ENCODE data around the gene SPDYE8. TPM values are rescaled to one million over a fixed set of nuclear protein-coding genes. Genes with fewer than 3 reads are reported as not detected.
"Not testable (repeated sequence)": the region's sequence is repeated elsewhere in the genome, so short reads cannot be mapped to it uniquely, and the experiment has no call there.

The SPDYE8 gene
- total RNA-seq, 1 donor from 2014 or later = not detected

DNA sequence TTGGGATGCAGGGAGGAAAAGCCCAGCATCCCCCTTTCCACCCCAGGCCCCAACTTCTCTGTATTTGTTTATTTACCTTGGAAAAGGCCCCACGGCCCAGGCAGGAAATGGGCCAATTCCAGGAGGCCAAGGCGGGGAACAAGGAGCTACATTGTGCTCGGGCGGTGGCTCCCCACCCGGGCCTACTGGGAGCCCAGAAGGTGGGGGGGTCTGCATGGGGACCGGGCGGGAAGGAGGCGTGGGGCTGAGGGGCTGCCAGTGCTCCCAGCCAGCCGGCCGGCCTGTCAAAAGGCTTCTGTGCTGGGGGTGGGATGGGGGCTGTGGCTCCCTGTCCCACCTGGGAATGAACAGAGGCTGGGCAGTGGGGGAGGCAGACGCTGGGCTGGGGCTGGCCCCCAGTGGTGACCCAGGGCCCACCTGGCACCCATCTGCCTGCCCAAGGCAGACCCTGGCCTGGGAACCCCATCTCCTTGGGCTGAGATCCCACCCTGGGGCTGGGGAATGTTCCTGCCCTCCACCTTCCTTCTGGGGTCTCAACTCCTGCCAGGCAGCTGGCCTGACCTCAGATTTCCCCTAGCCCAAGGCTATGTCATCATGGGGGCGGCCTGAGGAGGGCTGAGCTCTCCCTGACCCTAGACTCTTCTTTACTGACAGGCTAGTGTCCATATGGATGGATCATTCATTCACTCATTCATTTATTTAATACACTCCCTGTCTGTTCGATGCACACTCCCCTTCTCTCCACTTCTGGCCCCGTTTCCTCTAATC is 39.2 kb downstream of the SPDYE8 start:
- not testable (repeated sequence) for H2AFZ ChIP-seq (replicated peaks); H3K4me2 ChIP-seq; H3K27ac ChIP-seq; H3K4me3 ChIP-seq; H3K27ac Mint-ChIP-seq; H3K4me3 Mint-ChIP-seq; H3K4me1 ChIP-seq; H3K36me3 ChIP-seq; H3K79me2 ChIP-seq (ENCODE audit: low read depth); H3K9me3 ChIP-seq (ENCODE audit: low read depth); H3K9me3 Mint-ChIP-seq; H3K9ac ChIP-seq; H4K20me1 ChIP-seq (ENCODE audit: low read depth); H3K27me3 ChIP-seq; H3K36me3 Mint-ChIP-seq; H3K4me1 Mint-ChIP-seq; DNase-seq (ENCODE audit: low spot score); H3K27me3 Mint-ChIP-seq (ENCODE audit: insufficient read depth, low read depth); H3F3A ChIP-seq (ENCODE audit: low read depth)

DNA sequence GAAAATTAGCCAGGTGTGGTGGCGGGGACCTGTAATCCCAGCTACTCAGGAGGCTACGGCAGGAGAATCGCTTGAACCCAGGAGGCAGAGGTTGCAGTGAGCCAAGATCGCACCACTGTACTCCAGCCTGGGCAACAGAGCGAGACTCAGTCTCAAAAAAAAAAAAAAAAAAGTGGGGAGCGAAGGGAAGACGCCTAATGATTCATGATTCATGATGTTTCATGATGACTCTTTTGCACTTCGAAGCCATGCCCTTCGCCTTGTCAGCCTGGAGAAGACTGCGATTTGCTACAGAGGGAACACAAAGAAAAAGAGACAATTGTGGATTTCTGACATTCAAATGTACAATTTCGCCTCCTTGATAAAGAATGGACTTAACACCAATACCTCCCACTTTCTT is 47.5 kb downstream of the SPDYE8 start:
- H3K4me1 ChIP-seq; H3K27me3 Mint-ChIP-seq (ENCODE audit: insufficient read depth, low read depth); H3K27ac Mint-ChIP-seq; H3K27me3 ChIP-seq; H3F3A ChIP-seq (ENCODE audit: low read depth); H2AFZ ChIP-seq (replicated peaks); H3K79me2 ChIP-seq (ENCODE audit: low read depth); H3K27ac ChIP-seq; H3K9me3 Mint-ChIP-seq; H3K4me2 ChIP-seq; H3K4me1 Mint-ChIP-seq; H3K9ac ChIP-seq; H3K36me3 Mint-ChIP-seq; H3K4me3 ChIP-seq; H4K20me1 ChIP-seq (ENCODE audit: low read depth); H3K4me3 Mint-ChIP-seq; H3K36me3 ChIP-seq; DNase-seq (ENCODE audit: low spot score); H3K9me3 ChIP-seq (ENCODE audit: low read depth): not testable (repeated sequence)

DNA sequence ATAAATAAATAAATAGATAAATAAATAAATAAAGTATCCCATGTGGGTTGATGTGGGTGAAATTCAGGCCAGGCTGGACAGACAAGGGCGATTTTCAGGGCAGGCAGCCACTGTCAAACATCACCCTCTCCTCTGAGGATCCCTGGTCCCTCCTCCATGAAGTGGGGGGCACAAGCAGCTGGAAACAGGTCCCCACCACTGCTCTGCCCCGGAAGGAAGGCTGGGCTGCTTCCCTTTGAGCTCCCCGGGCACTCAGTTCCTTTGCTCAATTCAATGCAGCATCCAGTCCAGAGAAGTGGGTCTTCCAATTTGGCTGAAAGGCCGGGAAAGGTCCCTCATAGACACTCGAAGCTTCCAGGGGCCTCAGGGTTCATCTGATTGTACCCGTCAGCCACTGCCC is 49.2 kb downstream of the SPDYE8 start:
- not testable (repeated sequence) for H3F3A ChIP-seq (ENCODE audit: low read depth); H2AFZ ChIP-seq (replicated peaks); H3K9me3 ChIP-seq (ENCODE audit: low read depth); H3K36me3 Mint-ChIP-seq; DNase-seq (ENCODE audit: low spot score); H3K27ac ChIP-seq; H3K9ac ChIP-seq; H3K4me2 ChIP-seq; H4K20me1 ChIP-seq (ENCODE audit: low read depth); H3K27me3 Mint-ChIP-seq (ENCODE audit: insufficient read depth, low read depth); H3K27ac Mint-ChIP-seq; H3K4me1 ChIP-seq; H3K27me3 ChIP-seq; H3K4me3 ChIP-seq; H3K9me3 Mint-ChIP-seq; H3K4me3 Mint-ChIP-seq; H3K36me3 ChIP-seq; H3K4me1 Mint-ChIP-seq; H3K79me2 ChIP-seq (ENCODE audit: low read depth)

DNA sequence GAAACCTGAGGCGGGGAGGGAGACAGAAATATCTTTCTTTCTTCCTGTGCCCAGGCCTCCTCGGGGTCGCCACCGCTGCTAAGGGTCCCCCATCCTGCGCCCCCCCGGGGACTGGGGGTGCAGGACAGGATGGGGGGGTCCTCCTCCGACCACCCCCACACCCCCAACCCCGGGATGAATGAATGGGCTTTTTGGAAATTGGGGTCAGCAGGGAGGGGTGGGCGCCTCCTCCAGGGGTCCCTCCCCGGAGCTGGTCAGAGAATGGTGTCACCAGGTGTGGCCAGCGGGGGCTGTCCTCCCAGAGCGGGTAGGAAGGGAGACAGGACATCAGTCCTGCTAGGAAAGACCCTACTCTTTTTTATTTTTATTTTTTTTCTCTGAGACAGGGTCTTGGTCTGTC is 53.1 kb downstream of the SPDYE8 start:
- H3K79me2 ChIP-seq (ENCODE audit: low read depth); H3K4me1 ChIP-seq; H3K9me3 Mint-ChIP-seq; H3K9ac ChIP-seq; H3K27ac ChIP-seq; H2AFZ ChIP-seq (replicated peaks); H3K4me3 ChIP-seq; H3K4me1 Mint-ChIP-seq; H3F3A ChIP-seq (ENCODE audit: low read depth); DNase-seq (ENCODE audit: low spot score); H3K27me3 Mint-ChIP-seq (ENCODE audit: insufficient read depth, low read depth); H3K4me2 ChIP-seq; H3K36me3 Mint-ChIP-seq; H3K36me3 ChIP-seq; H3K27me3 ChIP-seq; H4K20me1 ChIP-seq (ENCODE audit: low read depth); H3K9me3 ChIP-seq (ENCODE audit: low read depth); H3K4me3 Mint-ChIP-seq; H3K27ac Mint-ChIP-seq: not testable (repeated sequence)

DNA sequence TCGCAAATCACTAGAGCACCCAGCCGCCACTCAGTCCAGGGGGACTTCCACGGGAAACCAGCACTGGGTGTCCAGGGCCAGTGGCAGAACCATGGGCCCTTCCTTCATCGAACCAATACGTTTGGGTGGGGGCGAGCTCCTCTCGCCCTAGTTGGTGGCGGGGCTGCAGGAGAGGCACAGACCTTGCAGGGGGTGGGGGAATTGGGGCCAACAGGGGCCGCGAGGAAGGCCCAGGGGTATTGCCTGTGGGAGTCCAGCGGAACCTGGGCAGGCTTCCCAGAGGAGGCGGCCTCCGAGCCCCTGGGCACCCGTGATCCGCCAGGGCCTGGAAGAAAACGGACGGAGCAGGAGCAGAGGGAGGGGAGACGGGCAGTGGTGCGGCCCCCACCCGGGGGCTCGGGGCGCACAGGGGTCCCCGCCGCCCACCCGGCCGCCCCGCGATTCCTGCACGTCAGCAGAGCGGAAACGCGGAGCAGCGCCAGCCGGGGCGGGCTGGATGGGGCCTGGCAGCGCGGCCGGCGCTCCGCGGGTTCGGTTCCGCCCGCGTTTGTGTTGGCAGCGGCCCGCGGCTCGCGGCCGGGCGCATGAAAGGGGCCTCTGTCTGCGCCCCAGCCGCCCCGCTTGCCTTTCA is 53.8 kb downstream of the SPDYE8 start:
- H3K27ac ChIP-seq; H3K9me3 ChIP-seq (ENCODE audit: low read depth); H3K36me3 ChIP-seq; DNase-seq (ENCODE audit: low spot score); H3F3A ChIP-seq (ENCODE audit: low read depth); H3K27me3 ChIP-seq; H3K36me3 Mint-ChIP-seq; H3K9ac ChIP-seq; H3K4me3 Mint-ChIP-seq; H3K4me3 ChIP-seq; H3K79me2 ChIP-seq (ENCODE audit: low read depth); H3K27ac Mint-ChIP-seq; H3K4me1 Mint-ChIP-seq; H3K4me1 ChIP-seq; H3K27me3 Mint-ChIP-seq (ENCODE audit: insufficient read depth, low read depth); H3K4me2 ChIP-seq; H4K20me1 ChIP-seq (ENCODE audit: low read depth); H2AFZ ChIP-seq (replicated peaks); H3K9me3 Mint-ChIP-seq: not testable (repeated sequence)

DNA sequence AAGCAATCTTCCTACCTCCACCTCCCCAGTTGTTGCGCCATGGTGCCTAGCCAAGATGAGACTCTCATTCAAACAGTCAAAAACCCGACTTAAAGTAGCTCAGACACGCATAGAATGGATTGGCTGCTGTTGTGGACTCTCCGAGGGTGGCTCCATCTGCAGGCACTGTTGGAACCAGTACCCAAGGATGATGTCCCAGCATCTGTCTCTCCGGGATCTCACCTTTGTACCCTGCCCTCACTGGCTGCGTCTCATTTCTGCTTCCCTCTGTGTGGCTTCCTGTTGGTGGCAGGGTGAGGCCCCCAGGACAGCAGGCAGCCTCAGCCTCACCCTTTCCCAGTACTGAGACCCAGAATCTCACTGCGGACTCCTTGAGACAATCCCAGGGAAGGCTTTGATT is 54.8 kb downstream of the SPDYE8 start:
- H3K27me3 ChIP-seq; H4K20me1 ChIP-seq (ENCODE audit: low read depth); H3K27ac ChIP-seq; H3F3A ChIP-seq (ENCODE audit: low read depth); H3K27me3 Mint-ChIP-seq (ENCODE audit: insufficient read depth, low read depth); H3K27ac Mint-ChIP-seq; DNase-seq (ENCODE audit: low spot score); H3K4me3 ChIP-seq; H3K4me3 Mint-ChIP-seq; H3K9ac ChIP-seq; H3K9me3 Mint-ChIP-seq; H3K36me3 Mint-ChIP-seq; H3K4me1 Mint-ChIP-seq; H3K4me2 ChIP-seq; H3K4me1 ChIP-seq; H3K79me2 ChIP-seq (ENCODE audit: low read depth); H3K36me3 ChIP-seq; H3K9me3 ChIP-seq (ENCODE audit: low read depth); H2AFZ ChIP-seq (replicated peaks): not testable (repeated sequence)

DNA sequence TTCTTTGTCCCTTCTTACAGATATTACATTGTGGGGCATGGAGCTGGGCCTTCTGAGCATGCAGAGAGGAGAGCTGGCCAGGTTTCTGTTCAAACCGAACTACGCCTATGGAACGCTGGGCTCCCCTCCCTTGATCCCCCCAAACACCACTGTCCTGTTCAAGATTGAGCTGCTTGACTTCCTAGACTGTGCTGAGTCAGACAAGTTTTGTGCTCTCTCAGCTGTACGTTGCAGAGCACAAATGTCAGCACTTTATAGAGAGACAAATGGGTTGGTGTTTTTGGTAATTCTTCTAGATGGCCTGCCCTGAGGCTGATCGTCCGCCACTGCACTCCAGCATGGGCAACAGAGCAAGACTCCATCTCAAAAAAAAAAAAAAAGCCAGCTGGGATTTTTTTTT is 58.1 kb downstream of the SPDYE8 start:
- not testable (repeated sequence) for H3K27me3 Mint-ChIP-seq (ENCODE audit: insufficient read depth, low read depth)

More for the DNA sequence above, 58.1 kb downstream of the SPDYE8 start:
- not testable (repeated sequence) for H4K20me1 ChIP-seq (ENCODE audit: low read depth); DNase-seq (ENCODE audit: low spot score); H3K9me3 ChIP-seq (ENCODE audit: low read depth); H3K4me3 Mint-ChIP-seq; H3F3A ChIP-seq (ENCODE audit: low read depth); H3K27me3 ChIP-seq; H3K27ac Mint-ChIP-seq; H3K27ac ChIP-seq; H3K36me3 Mint-ChIP-seq; H3K4me1 ChIP-seq; H3K79me2 ChIP-seq (ENCODE audit: low read depth); H3K4me3 ChIP-seq; H3K9me3 Mint-ChIP-seq; H3K4me1 Mint-ChIP-seq; H3K9ac ChIP-seq; H2AFZ ChIP-seq (replicated peaks); H3K36me3 ChIP-seq; H3K4me2 ChIP-seq
